ENCODE data around the gene CD47. TPM values are rescaled to one million over a fixed set of nuclear protein-coding genes. Genes with fewer than 3 reads are reported as not detected.
A peak's percentile ranks its signal among the peaks of the same experiment; 100 is the strongest.

The CD47 gene
- total RNA-seq, 2 experiments from 2014 or later, result 154 to 157 TPM

- Mint-ChIP-seq H3K36me3 (no peaks in the 10 kb centered on the region), H3K4me3 (no peak overlapping the region), H3K4me1 (peaks cover 4% of the 10 kb centered on the region), H3K27me3 (no peaks in the 10 kb centered on the region), H3K9me3 (no peaks in the 10 kb centered on the region), H3K27ac (no peak overlapping the region)
- DNase-seq, result no peak
- POLR2A ChIA-PET, result no interaction called here
- ATAC-seq (ENCODE audit: low read depth), result no peak
Measured at GRCh38 chr3:108006881-108007331, 83.9 kb downstream of the CD47 start.

GRCh38 chr3:108006077-108006771 lies 84.6 kb downstream of the CD47 start:
- no peak for DNase-seq
- no peak for ATAC-seq (ENCODE audit: low read depth)
- Mint-ChIP-seq H3K4me1 (peaks cover 4% of the 10 kb centered on the region), H3K27ac (no peak overlapping the region), H3K36me3 (no peaks in the 10 kb centered on the region), H3K9me3 (no peaks in the 10 kb centered on the region), H3K4me3 (no peak overlapping the region), H3K27me3 (no peaks in the 10 kb centered on the region)
- POLR2A ChIA-PET, result no interaction called here

GRCh38 chr3:108004647-108005046 lies 86.2 kb downstream of the CD47 start:
- Mint-ChIP-seq H3K4me3 (no peak overlapping the region), H3K4me1 (peaks cover 5% of the 10 kb centered on the region), H3K9me3 (no peaks in the 10 kb centered on the region), H3K27ac (peak overlapping the region; percentile 22), H3K36me3 (no peaks in the 10 kb centered on the region), H3K27me3 (peaks cover 3% of the 10 kb centered on the region)
- POLR2A ChIA-PET, result no interaction called here
- DNase-seq, result no peak
- ATAC-seq (ENCODE audit: low read depth), result no peak

GRCh38 chr3:108001457-108001856 lies 89.4 kb downstream of the CD47 start:
- no peaks in the 10 kb centered on the region for H3K36me3 Mint-ChIP-seq
- no peak for ATAC-seq (ENCODE audit: low read depth)
- H3K9me3 Mint-ChIP-seq, result no peaks in the 10 kb centered on the region
- DNase-seq, result no peak
- no peak overlapping the region for H3K27ac Mint-ChIP-seq
- POLR2A ChIA-PET, result no interaction called here
- peaks cover 5% of the 10 kb centered on the region for H3K4me1 Mint-ChIP-seq
- H3K4me3 Mint-ChIP-seq, result no peak overlapping the region
- H3K27me3 Mint-ChIP-seq, result peaks cover 3% of the 10 kb centered on the region

- no peak for ATAC-seq (ENCODE audit: low read depth)
- Mint-ChIP-seq H3K9me3 (no peaks in the 10 kb centered on the region), H3K27me3 (peaks cover 4% of the 10 kb centered on the region), H3K4me3 (no peak overlapping the region), H3K4me1 (peaks cover 2% of the 10 kb centered on the region), H3K36me3 (no peaks in the 10 kb centered on the region), H3K27ac (no peak overlapping the region)
- POLR2A ChIA-PET, result no interaction called here
- DNase-seq, result no peak
Measured at GRCh38 chr3:107999215-107999775, 91.5 kb downstream of the CD47 start.

GRCh38 chr3:107997671-107998070 lies 93.2 kb downstream of the CD47 start:
- DNase-seq (no peak), ATAC-seq (ENCODE audit: low read depth) (no peak)
- peaks cover 2% of the 10 kb centered on the region for H3K36me3 Mint-ChIP-seq
- no peak overlapping the region for H3K4me3 Mint-ChIP-seq
- POLR2A ChIA-PET, result no interaction called here
- H3K9me3 Mint-ChIP-seq, result peaks cover 2% of the 10 kb centered on the region
- H3K27me3 Mint-ChIP-seq, result peaks cover 7% of the 10 kb centered on the region
- no peak overlapping the region for H3K27ac Mint-ChIP-seq
- H3K4me1 Mint-ChIP-seq, result peaks cover 2% of the 10 kb centered on the region

GRCh38 chr3:107995823-107996222 lies 95.0 kb downstream of the CD47 start:
- POLR2A ChIA-PET, result no interaction called here
- H3K27me3 Mint-ChIP-seq, result peaks cover 5% of the 10 kb centered on the region
- no peak overlapping the region for H3K4me3 Mint-ChIP-seq
- DNase-seq, result no peak
- peaks cover 2% of the 10 kb centered on the region for H3K36me3 Mint-ChIP-seq
- no peak for ATAC-seq (ENCODE audit: low read depth)
- H3K9me3 Mint-ChIP-seq, result peaks cover 2% of the 10 kb centered on the region
- no peaks in the 10 kb centered on the region for H3K4me1 Mint-ChIP-seq
- no peak overlapping the region for H3K27ac Mint-ChIP-seq

- POLR2A ChIA-PET, result no interaction called here
- DNase-seq (no peak), ATAC-seq (ENCODE audit: low read depth) (no peak)
- Mint-ChIP-seq H3K4me3 (no peak overlapping the region), H3K27ac (no peak overlapping the region), H3K27me3 (peaks cover 4% of the 10 kb centered on the region), H3K36me3 (peaks cover 2% of the 10 kb centered on the region), H3K9me3 (peaks cover 2% of the 10 kb centered on the region), H3K4me1 (no peaks in the 10 kb centered on the region)
Measured at GRCh38 chr3:107994956-107995715, 95.7 kb downstream of the CD47 start.

- ATAC-seq (ENCODE audit: low read depth) (no peak), DNase-seq (no peak)
- H3K4me1 Mint-ChIP-seq, result no peaks in the 10 kb centered on the region
- H3K4me3 Mint-ChIP-seq, result no peak overlapping the region
- H3K27ac Mint-ChIP-seq, result no peak overlapping the region
- H3K27me3 Mint-ChIP-seq, result peaks cover 4% of the 10 kb centered on the region
- POLR2A ChIA-PET, result no interaction called here
- H3K9me3 Mint-ChIP-seq, result peaks cover 2% of the 10 kb centered on the region
- peaks cover 2% of the 10 kb centered on the region for H3K36me3 Mint-ChIP-seq
Measured at GRCh38 chr3:107994181-107994580, 96.7 kb downstream of the CD47 start.

- Mint-ChIP-seq H3K27ac (no peak overlapping the region), H3K9me3 (peaks cover 2% of the 10 kb centered on the region), H3K4me3 (no peak overlapping the region), H3K27me3 (peaks cover 4% of the 10 kb centered on the region), H3K4me1 (no peaks in the 10 kb centered on the region), H3K36me3 (peaks cover 2% of the 10 kb centered on the region)
- ATAC-seq (ENCODE audit: low read depth) (no peak), DNase-seq (no peak)
- POLR2A ChIA-PET, result no interaction called here
Measured at GRCh38 chr3:107993771-107994170, 97.1 kb downstream of the CD47 start.

Other genes starting within 250 kb of the CD47 start
- 10 to 100 TPM; 22.0 to 26.9 TPM for gene IFT57, start 131.4 kb upstream of the CD47 start, total RNA-seq
- gene HHLA2, start 205.5 kb upstream of the CD47 start, total RNA-seq, result 1 to 10 TPM; 3.9 to 4.0 TPM